OCI-LY3 (cell line): ENCODE measurements around the gene CCDC175.

Experiments
- H2AFZ ChIP-seq: fragments of 200-600, 300-600 bp; shearing (Covaris generic); 2 replicates; pipeline ENCODE4 v1.6.0; 2014; ENCODE audit warnings: antibody characterized with exemption, low read depth, low read length
- H3K27ac ChIP-seq: fragments of 200-600, 300-600 bp; sonication (generic); 2 replicates; pipeline ENCODE4 v1.5.1; 2014; ENCODE audit warnings: mild to moderate bottlenecking, low read length, moderate library complexity, mixed read lengths
- H3K27me3 ChIP-seq: fragments of 200-600, 300-600 bp; sonication (generic); 2 replicates; pipeline ENCODE4 v1.6.1; 2014; ENCODE audit warnings: low read depth, low read length, mixed read lengths
- H3K36me3 ChIP-seq: fragments of 200-600, 300-600 bp; sonication (generic); replicated peaks from 2 replicates; pipeline ENCODE3; 2014; ENCODE audit warnings: low read depth, low read length, mixed read lengths
- H3K4me1 ChIP-seq: fragments of 300-600, 200-600 bp; sonication (generic); 2 replicates; pipeline ENCODE4 v1.6.1; 2014; ENCODE audit warnings: low read length, mixed read lengths
- H3K4me2 ChIP-seq: fragments of 200-600, 300-600 bp; sonication (generic); 2 replicates; pipeline ENCODE4 v1.6.1; 2014; ENCODE audit warnings: low read length, mixed read lengths
- H3K4me3 ChIP-seq: fragments of 300-600, 200-600 bp; sonication (generic); 2 replicates; pipeline ENCODE4 v1.5.1; 2014; ENCODE audit warnings: antibody characterized with exemption, mild to moderate bottlenecking, low read length, moderate library complexity
- H3K79me2 ChIP-seq: fragments of 300-600, 200-600 bp; shearing (Covaris generic); 2 replicates; pipeline ENCODE4 v1.6.1; 2014; ENCODE audit warnings: mild to moderate bottlenecking, low read length, mixed read lengths
- H3K9ac ChIP-seq: fragments of 300-600, 200-600 bp; shearing (Covaris generic); 2 replicates; pipeline ENCODE4 v1.6.0; 2014; ENCODE audit warnings: mild to moderate bottlenecking, low read length, moderate library complexity
- H3K9me3 ChIP-seq: fragments of 200-600, 300-600 bp; shearing (Covaris generic); 2 replicates; pipeline ENCODE4 v1.6.1; 2014; ENCODE audit warnings: low read length, mixed read lengths; ENCODE audit not compliant: insufficient read depth
- H4K20me1 ChIP-seq: fragments of 200-600, 300-600 bp; sonication (generic); 2 replicates; pipeline ENCODE4 v1.6.1; 2016; ENCODE audit warnings: low read length, mixed read lengths; ENCODE audit not compliant: insufficient read depth
- EZH2phosphoT487 ChIP-seq: fragments of 200-600 bp; shearing (Covaris generic); IDR thresholded peaks from 2 replicates; pipeline ENCODE4 v1.6.1; 2018; ENCODE audit warnings: antibody characterized with exemption, mixed run types, low read depth
- TF ChIP-seq, protein P1 (sequence below): fragments of 200-600, 300-600 bp; sonication (generic); IDR thresholded peaks from 2 replicates; pipeline ENCODE4 v1.5.1; 2014; ENCODE audit warnings: antibody characterized with exemption, low read length, low read depth

The CCDC175 gene

DNA sequence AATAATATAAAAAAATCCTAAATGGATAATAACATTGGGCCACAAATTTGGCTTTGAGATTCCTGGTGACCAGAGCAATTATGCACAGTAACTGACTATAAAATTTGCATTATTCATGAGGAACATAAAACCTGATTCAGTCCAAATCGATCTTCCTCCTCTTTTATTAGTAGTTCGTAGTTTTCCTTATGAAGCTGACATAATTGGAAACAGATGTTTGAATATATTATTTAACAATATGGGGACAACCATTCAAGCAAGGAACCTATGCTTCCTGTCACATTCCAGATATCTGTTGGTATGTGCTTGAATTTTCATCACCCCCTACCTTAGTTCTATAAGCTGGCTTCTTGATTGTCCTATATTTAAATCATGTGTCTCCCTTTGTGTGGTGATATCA, 34.9 kb downstream of the CCDC175 start:
- Histone ChIP-seq H3K4me3 (no peak overlapping the region), H3K27me3 (no peaks in the 10 kb centered on the region), H3K27ac (no peak overlapping the region), H4K20me1 (no peaks in the 10 kb centered on the region), H3K36me3 (no peaks in the 10 kb centered on the region), H2AFZ (no peak overlapping the region), H3K4me2 (no peak overlapping the region), H3K9me3 (no peaks in the 10 kb centered on the region), H3K9ac (no peak overlapping the region), H3K4me1 (peaks cover 28% of the 10 kb centered on the region), H3K79me2 (no peaks in the 10 kb centered on the region)
- TF ChIP-seq EZH2phosphoT487, result no peak
- TF ChIP-seq, protein P1, sequence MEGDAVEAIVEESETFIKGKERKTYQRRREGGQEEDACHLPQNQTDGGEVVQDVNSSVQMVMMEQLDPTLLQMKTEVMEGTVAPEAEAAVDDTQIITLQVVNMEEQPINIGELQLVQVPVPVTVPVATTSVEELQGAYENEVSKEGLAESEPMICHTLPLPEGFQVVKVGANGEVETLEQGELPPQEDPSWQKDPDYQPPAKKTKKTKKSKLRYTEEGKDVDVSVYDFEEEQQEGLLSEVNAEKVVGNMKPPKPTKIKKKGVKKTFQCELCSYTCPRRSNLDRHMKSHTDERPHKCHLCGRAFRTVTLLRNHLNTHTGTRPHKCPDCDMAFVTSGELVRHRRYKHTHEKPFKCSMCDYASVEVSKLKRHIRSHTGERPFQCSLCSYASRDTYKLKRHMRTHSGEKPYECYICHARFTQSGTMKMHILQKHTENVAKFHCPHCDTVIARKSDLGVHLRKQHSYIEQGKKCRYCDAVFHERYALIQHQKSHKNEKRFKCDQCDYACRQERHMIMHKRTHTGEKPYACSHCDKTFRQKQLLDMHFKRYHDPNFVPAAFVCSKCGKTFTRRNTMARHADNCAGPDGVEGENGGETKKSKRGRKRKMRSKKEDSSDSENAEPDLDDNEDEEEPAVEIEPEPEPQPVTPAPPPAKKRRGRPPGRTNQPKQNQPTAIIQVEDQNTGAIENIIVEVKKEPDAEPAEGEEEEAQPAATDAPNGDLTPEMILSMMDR, result no peak

DNA sequence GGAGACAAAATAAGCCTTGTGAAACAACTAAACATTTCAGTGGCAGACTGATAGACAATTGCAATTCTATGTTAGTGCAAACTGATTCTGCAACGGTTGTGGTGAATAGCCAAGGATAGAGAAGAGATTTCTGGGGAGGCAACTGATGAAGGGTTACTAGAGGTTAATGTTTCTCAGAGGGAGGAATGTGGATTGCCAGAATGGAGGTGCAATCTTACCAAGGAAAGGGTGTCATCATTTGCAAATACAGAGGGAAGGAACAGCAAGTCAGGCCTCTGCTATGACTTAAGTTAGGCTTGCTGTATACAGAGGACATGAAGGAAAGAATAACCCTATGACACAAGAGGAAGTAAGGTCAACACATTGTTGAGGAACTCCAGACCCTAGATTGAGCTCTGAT, 35.8 kb downstream of the CCDC175 start:
- TF ChIP-seq EZH2phosphoT487, result no peak
- TF ChIP-seq, protein P1, result no peak
- no peak overlapping the region for H2AFZ ChIP-seq
- peaks cover 28% of the 10 kb centered on the region for H3K4me1 ChIP-seq
- H3K36me3 ChIP-seq, result no peaks in the 10 kb centered on the region
- no peaks in the 10 kb centered on the region for H3K9me3 ChIP-seq
- H3K27me3 ChIP-seq, result no peaks in the 10 kb centered on the region
- H4K20me1 ChIP-seq, result no peaks in the 10 kb centered on the region
- no peaks in the 10 kb centered on the region for H3K79me2 ChIP-seq
- H3K4me3 ChIP-seq, result no peak overlapping the region
- H3K27ac ChIP-seq, result no peak overlapping the region
- no peak overlapping the region for H3K4me2 ChIP-seq
- no peak overlapping the region for H3K9ac ChIP-seq

DNA sequence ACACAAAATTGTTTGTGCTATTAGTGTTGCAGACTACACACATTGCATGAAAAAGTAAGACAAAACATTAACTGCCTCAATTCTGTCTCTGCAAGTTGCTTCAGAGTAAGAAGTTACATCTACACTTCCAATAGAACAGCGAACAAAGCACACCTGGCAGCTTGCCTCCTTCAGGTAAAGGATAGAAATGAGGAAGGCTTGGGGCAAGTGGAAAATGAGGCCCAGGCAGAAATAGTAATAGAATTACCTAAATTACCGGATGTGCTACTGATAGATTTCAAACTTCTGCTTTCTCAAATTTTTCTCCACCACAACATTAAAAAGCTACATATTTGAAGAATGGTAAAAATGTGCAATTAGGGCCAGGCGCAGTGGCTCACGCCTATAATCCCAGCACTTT, 37.7 kb downstream of the CCDC175 start:
- Histone ChIP-seq H3K79me2 (no peaks in the 10 kb centered on the region), H3K4me1 (peaks cover 28% of the 10 kb centered on the region), H3K27ac (peak overlapping the region; percentile 67), H3K4me3 (peak overlapping the region; percentile 47), H3K27me3 (no peaks in the 10 kb centered on the region), H2AFZ (no peak overlapping the region), H3K36me3 (no peaks in the 10 kb centered on the region), H3K4me2 (peak overlapping the region; percentile 75), H3K9me3 (no peaks in the 10 kb centered on the region), H3K9ac (no peak overlapping the region), H4K20me1 (no peaks in the 10 kb centered on the region)
- TF ChIP-seq, protein P1, result no peak
- TF ChIP-seq EZH2phosphoT487, result no peak

DNA sequence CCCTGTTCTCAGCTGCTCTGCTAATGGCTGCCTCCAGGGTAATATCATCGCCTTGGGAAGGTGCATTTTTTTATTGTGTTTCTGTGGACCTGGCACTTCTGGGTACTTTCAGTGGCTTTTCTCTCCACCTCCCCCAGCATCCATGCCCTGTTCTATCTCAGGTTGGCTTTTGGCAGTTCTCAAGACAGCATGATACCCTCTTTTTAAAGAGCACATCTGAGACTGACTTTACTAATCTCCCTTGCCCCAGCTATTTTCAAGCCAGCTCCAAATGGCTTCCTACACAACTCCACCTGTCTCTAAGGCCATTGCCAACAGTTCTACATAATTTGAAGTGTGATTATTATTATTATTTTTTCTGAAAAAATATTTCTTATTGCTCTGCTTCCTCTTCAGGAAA, 39.1 kb downstream of the CCDC175 start:
- TF ChIP-seq, protein P1, result no peak
- TF ChIP-seq EZH2phosphoT487, result no peak
- Histone ChIP-seq H2AFZ (no peak overlapping the region), H3K4me3 (no peak overlapping the region), H3K79me2 (no peaks in the 10 kb centered on the region), H3K27ac (no peak overlapping the region), H3K4me2 (no peak overlapping the region), H3K36me3 (no peaks in the 10 kb centered on the region), H3K9me3 (no peaks in the 10 kb centered on the region), H3K27me3 (no peaks in the 10 kb centered on the region), H3K4me1 (peaks cover 28% of the 10 kb centered on the region), H4K20me1 (no peaks in the 10 kb centered on the region), H3K9ac (no peak overlapping the region)
